ENCODE results near the gene BCL6B.

BCL6B gene

DNA sequence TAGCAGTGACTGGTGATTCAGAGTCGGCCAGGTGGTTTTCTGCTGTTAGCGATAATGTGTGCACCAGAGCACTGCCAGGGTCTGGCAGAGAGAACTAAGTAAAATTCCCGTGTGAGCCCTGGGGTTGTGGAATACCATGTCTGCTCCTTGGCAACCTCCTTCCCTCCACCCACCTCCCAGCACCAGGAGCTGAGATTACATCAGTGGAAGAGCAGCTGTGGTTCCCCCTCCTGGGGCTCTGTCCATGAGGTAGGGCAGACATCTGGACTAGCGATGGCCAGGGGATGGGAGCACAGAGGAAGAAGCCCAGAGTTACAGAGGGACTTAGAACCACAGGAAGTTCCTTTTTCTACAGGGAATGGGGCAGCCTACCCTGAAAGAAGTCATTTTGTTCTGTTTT, 41.4 kb downstream of the BCL6B start:
- no peak for DNase-seq

DNA sequence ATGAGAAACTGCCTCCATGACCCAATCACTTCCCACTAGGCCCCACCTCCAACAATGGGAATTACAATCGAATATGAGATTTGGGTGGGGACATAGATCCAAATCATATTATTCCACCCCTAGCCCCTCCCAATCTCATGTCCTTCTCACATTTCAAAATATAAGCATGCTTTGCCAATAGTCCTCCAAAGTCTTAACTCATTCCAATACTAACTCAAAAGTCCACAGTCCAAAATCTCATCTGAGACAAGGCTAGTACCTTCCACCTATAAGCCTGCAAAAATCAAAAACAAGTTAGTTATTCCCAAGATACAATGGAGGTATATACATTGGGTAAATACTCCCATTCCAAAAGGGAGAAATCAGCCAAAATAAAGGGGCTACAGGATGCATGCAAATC, 44.3 kb downstream of the BCL6B start:
- no peak for DNase-seq

DNA sequence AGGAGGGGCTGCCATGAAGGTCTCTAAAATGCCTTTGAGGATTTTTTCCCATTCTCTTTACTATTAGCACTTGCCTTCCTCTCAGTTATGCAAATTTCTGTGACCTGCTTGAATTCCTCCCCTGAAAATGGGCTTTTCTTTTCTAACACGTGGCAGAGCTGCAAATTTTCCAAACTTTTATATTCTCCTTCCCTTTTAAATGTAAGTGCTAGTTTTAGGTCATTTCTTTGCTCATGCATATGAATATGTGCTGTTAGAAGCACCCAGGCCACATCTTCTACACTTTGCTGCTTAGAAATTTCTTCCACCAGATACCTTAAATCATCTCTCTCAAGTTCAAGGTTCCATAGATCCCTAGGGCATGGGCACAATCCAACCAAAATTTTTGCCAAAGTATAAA, 45.4 kb downstream of the BCL6B start:
- DNase-seq = no peak

DNA sequence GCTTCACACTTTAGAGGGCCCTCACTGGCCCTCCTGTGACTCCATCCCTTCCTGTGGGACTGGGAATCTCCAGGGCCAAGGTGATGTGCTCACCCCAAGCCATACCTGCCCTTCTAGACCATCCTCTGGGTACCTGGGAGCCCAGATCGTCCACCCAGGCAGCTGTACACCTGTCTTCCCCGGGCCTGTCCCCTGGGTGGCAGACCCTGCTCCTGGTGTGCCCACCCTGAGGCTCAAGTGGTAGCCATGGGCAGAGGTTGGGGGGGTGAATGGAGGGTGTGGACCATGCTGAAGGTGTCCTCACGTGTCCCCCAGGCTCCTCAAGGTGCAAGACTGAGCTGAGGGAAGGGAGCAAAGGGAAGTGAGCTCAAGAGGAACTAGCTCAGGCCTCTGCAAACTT, 47.9 kb downstream of the BCL6B start:
- DNase-seq = no peak

DNA sequence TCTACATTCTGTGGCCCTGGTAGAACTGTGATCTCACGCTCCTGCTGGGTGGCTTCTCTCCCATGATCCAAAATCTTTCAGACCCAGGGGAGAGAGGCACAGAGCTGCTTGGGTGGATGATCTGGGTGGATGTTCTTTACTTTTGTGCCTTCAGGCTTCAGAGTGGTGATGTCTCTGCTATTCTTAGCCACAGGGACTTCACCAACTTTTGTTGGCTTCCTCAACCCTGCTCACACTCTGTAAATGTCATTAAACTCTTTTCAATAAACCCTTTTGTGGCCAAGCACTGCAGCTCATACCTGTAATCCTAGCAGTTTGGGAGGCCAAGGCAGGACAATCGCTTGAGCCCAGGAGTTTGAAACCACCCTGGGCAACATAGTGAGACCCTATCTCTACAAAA, 49.6 kb downstream of the BCL6B start:
- no peak for DNase-seq

DNA sequence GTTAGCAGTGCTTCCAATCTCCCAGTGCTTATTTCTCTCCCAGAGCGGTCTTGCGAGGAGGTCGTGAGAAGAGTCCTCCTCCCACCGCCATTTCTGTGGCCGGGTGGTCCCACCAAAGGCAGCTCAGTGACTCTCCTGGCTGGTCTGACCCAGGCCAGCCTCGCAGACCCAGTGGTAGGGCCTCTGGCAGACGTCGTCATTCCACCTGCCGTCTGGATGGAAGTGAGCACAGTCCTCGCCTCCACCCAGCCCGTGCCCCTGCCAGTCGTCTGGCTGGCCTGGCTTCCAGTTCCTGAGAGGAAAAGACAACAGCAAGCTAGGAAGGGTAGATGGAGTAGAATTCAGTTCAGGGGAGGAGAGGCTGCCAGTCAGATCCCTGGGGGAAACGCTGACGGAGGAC, 52.1 kb downstream of the BCL6B start:
- no peak for DNase-seq

DNA sequence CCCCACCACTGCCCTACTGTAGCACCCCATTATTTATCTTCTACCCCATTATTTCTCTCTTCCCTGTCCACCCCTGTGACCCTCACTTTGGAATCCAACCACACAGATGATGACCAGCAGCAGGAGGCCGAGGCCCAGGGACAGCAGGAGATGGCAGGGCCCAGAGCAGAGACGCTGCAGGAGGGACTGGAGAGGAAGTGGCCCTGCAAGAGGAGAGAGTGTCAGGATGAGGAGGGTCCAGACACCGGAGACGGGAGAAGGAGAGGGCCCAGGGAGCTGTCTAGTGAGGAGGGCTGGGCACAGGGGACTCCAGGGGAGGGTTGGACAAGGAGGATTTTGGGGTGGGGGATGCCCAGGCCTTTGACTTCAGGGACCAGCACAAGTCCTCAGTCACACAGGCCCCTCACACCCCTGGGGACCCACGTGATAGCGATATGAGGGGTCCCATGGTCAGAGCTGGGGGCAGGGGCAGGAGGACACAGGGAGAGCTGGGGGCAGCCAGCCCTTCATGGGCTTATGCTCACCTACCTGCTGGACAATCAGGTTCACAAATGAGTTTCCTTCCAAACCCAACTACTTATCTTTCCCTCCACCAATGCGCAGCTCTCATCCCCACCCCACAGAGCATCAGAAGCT, 55.2 kb downstream of the BCL6B start:
- no peak for DNase-seq

DNA sequence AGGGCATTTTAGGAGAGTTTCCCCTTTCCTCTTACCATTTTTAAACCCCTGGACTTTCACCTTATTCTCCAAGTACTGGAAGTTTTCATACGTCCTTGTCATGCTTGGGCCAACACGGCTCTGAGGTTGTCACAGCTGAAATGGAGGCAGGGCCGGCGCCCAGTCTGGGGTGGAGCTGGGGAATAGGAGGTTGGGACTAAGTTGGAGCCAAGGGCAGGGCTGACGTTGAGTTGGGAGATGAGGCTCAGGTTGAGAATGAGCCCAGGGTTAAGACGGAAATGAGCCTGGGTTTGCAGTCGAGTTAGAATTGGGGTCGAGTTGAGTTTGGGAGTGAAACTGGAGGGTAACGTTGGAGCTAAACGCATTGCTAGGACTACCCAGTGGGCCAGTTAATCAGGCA, 55.9 kb downstream of the BCL6B start:
- no peak for DNase-seq
